NCI-H774 (cell line): Measurements from ENCODE around the gene AGAP1.

Experiments
- DNase-seq: peaks from one replicate; lab custom pipeline; 2025; lab: John Stamatoyannopoulos, UW

Gene AGAP1

GRCh38 chr2:235665661-235666212 lies 171.9 kb downstream of the AGAP1 start:
- no peak for DNase-seq

- peak; percentile 62 for DNase-seq
Measured at GRCh38 chr2:235666213-235666781, 172.5 kb downstream of the AGAP1 start.

- no peak for DNase-seq
Measured at GRCh38 chr2:235668782-235669181, 174.9 kb downstream of the AGAP1 start.

GRCh38 chr2:235669269-235669831 lies 175.5 kb downstream of the AGAP1 start:
- DNase-seq, result peak; percentile 86

GRCh38 chr2:235669983-235670962 lies 176.4 kb downstream of the AGAP1 start:
- DNase-seq, result peak; percentile 24

GRCh38 chr2:235670974-235671787 lies 177.3 kb downstream of the AGAP1 start:
- DNase-seq, result no peak

GRCh38 chr2:235672720-235673119 lies 178.9 kb downstream of the AGAP1 start:
- no peak for DNase-seq

- DNase-seq, result no peak
Measured at GRCh38 chr2:235674146-235674545, 180.3 kb downstream of the AGAP1 start.

GRCh38 chr2:235674812-235675211 lies 181.0 kb downstream of the AGAP1 start:
- no peak for DNase-seq

GRCh38 chr2:235675678-235676535 lies 182.1 kb downstream of the AGAP1 start:
- DNase-seq, result no peak

- no peak for DNase-seq
Measured at GRCh38 chr2:235676536-235676799, 182.6 kb downstream of the AGAP1 start.

- no peak for DNase-seq
Measured at GRCh38 chr2:235677276-235677788, 183.5 kb downstream of the AGAP1 start.

- DNase-seq, result no peak
Measured at GRCh38 chr2:235677937-235678336, 184.1 kb downstream of the AGAP1 start.

- no peak for DNase-seq
Measured at GRCh38 chr2:235678712-235679111, 184.9 kb downstream of the AGAP1 start.

GRCh38 chr2:235679471-235679870 lies 185.6 kb downstream of the AGAP1 start:
- DNase-seq, result no peak

- no peak for DNase-seq
Measured at GRCh38 chr2:235685024-235685721, 191.3 kb downstream of the AGAP1 start.

- DNase-seq, result no peak
Measured at GRCh38 chr2:235688511-235689426, 194.9 kb downstream of the AGAP1 start.

GRCh38 chr2:235689427-235689853 lies 195.6 kb downstream of the AGAP1 start:
- no peak for DNase-seq
